Stimulated activated CD8-positive, alpha-beta memory T cell treated with anti-CD3 and anti-CD28 coated beads, Interleukin-7, amount 100 ng/mL, for 1 hour (primary cell): ENCODE measurements around the gene CD2.
A peak's percentile ranks its signal among the peaks of the same experiment; 100 is the strongest.
"Not testable (repeated sequence)": the region's sequence is repeated elsewhere in the genome, so short reads cannot be mapped to it uniquely, and the experiment has no call there.

Experiments
- DNase-seq, 2 donors: peaks; one replicate each; pipeline ENCODE4 v3.0.0-alpha.2; 2020; ENCODE audit warnings: low read depth in 2 of 2

Gene CD2

DNA sequence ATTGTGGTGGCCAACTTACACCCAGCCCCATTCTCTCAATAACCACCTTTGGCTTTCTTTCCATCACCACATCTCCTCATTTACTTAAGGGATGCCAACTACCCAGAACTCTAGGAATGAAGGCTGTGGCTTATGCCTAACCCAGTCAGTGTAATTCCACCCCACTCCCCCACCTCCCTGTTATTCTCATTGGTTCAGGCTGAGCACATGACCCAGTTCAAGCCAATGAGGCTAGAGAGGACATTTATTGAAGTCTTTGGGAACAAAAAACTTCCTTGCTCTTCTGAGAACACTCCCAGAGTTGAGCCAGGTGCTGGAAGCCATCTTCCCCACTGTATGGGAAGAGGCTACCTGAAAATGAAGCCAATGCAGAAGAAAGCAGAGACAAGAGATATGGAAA, 22.8 kb upstream of the CD2 start:
- no peak for DNase-seq

DNA sequence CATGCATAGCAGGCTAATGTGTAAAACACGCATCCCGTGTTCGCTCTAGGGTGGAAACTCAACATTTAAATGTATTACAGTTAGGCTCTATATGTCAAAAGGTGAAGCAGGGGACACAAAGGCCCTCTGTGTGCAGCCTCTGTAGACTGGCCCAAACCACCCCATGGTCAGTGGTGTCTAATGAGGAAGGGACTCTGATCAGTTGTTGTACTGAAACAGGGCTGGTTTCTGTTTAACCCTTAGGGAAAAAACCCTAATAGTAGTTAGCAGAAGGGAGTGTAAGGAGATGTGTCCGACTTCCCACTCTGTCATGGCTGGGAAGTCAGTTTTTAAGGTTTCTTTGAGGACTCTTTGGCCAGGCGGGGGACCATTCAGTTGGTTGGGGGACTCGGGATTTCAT, 21.5 kb upstream of the CD2 start:
- DNase-seq = no peak

DNA sequence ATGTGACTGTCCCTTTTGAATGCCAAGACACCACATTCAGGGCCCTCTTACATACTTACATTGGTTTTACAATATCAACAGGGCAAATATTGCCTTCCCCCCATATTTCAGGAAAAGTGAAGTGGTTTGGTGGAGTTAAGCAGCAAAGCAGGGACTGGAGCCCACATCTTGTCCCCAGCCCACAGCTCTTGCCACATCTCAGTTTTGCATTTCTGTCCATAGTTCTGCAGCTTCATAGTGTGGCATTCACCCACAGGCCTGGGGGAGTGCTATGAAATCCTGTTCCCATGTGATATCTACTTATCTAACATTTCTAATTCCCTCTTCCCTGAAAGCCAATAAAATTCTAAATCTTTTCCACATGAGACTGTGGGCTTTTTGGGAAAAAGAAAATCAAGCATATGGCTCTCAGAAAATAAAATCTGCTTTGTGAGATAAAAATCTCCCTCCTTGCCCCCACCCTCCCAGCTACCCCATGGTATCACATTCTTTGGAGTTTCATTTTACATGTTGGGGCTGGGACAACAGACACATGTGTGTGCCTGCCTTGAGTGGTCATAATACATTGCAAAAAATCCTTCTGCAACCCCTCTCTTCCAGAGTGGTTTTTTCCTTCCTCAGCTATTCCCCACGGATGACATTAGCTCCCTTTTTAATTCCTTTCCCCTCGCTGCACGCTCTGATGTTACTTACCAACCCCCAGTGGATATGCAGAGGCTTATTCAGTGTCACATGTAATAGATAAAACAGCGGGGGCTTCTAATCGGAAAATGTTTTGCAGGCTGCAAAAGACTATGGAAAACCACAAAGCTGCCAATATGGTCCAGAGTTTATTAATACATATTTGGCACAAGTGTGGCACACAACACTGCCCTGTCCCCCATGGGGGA, 20.5 kb upstream of the CD2 start:
- DNase-seq = no peak

DNA sequence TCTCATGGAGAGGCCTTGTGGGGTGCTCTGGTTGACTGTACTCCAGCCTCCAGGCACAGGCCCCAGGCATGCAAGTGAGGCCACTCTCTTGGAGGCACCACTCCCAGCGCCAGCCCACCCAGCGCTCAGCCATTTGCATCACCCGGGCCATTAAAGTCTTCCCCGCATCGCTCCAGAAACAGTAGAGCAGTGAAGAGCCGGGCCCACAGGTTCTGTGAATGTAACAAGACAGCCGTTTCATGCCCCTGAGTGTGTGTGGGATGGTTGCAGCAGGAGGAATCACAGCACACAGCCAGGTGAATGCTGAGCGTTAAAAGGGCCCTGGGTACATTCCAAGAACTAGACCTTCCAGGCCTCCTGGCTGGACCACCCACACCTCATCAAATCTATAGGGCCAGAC, 19.0 kb upstream of the CD2 start:
- no peak for DNase-seq

DNA sequence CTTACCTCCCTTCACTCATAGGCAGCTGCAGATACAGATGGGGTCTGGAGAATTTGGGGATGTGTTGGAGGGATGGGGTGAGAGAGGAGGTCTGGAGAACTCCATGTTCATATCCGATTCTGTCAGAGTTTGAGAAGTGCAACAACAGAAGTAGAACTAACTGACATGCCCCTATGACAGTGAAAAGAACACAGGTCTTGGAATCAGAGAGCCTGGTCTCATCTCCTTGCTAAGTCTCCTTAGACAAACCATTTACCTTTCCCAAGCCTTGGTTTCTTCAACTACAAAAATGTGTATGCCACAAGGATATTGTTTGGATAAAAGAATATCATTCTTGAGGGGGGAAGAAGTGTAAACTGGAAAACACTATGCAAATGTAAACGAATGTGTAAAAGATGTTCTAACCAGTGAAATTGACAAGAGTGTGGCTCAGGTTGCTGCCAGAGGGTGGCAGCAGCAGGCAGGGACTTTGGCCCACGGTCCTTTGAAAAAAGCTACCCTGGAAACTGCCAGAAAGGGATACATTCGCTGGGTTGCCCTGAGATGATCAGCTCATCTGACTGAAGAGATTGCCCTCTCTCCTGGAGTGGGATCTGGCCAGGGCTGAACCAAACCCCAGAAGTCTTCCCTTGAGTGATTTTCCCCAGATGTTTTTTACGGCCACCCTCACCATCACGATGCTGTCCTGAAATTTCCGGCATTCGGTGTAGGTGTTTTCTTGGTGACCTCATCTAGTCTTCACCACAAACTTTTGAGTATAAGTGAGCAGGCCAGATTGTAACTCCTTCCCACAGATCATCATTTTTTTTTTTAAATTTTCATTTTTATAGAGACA, 17.0 kb upstream of the CD2 start:
- peak; percentile 49 to 51 for DNase-seq

DNA sequence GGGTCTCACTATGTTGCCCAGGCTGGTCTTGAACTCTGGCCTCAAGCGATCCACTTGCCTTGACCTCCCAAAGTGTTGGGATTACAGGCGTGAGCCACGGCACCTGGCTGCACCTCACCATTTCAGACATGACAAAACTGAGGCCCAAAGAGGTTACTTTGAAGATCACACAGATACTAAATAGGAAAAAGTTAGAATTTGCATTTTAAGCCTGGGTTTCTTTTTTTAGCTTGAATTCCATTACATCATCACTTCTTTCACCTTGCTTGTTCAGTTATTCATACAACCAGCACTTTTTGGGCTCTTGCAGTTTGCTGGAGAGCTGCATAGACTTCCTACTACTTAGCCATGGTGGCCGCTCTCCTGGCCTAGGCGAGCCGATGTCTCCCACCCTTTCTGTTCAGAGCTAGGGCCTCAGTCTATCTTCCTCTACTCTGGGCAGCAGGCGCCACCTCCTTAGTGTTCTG, 16.3 kb upstream of the CD2 start:
- DNase-seq = no peak

DNA sequence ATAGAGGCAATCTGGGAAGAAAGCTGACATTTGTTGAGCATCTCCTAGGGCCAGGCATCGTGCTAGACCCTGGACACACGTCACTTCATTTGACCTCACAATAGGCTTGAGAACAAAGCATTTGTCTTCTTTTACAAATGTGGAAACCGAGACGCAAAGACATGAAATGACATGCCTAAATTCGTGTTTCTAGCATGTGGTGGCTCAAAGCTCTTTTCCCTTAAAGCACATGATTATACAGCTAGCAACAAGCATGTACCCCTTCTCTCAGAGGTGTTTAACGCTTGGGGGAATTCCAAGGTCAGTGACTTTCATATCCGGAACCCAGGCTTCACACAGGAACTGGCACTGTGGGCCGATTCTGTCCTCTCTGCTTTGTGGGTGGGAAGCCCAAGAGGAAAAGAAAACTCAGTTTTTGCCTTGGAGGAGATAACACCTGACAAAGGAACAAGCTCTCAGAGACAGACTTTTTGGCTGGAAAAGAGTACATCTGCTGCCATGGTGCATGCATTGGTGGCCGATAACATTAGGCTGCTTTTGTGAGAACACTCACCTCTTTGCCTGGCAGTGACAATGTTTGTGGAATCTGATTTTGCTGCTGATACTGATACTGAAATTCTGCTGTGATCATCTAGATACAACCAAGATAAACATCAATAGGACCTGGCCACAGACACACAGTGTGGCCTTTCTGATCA, 15.4 kb upstream of the CD2 start:
- peak; percentile 25 to 32 for DNase-seq

DNA sequence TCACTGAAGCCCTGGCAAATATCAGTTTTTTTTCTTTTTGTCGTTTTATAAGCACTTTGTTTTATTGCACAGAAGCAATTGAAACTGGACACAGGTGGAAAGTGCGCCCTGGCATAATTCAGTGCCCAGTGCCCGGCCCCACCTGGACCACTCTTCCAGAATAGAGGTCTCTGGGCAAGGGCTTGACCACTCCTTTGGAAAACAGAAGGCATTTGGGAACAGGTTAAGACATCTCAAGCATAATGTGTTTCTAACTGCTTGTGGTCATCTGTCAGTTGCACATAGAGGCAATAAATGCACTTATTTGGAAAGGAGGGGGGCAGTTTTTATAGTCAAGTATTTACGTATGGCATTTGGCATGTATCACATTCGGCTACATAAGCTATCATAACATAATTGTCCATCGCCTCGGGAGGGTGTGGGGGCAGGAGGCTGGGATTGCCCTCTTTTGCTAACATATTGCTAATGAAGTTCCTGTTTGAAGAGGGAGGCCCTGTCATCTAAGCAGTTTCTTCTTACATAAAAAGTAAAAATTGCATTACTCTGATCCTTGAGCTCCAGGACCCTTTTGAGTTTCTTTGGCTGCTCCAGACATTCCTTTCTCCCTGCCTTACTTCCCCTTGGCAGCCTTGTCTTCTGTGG, 14.7 kb upstream of the CD2 start:
- DNase-seq = no peak

DNA sequence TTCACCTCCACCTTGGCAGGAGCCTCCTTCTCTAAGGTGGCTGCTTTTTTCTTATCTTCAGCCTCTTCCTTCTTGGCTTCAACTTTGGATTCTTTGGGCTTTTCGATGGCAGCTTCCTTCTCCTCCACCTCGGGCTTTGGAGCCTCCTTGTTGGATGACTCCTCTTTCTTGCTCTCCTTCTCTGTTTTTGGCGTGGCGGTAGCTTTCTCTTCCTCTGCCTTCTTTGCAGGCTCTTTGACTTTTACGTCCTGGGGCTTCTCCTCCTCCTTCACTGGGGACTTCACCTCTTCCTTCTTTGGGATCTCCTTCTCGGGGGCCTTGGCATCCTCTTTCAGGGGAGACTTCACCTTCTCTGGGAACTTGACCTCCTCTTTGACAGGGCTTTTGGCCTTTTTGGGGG, 13.9 kb upstream of the CD2 start:
- DNase-seq = no peak

DNA sequence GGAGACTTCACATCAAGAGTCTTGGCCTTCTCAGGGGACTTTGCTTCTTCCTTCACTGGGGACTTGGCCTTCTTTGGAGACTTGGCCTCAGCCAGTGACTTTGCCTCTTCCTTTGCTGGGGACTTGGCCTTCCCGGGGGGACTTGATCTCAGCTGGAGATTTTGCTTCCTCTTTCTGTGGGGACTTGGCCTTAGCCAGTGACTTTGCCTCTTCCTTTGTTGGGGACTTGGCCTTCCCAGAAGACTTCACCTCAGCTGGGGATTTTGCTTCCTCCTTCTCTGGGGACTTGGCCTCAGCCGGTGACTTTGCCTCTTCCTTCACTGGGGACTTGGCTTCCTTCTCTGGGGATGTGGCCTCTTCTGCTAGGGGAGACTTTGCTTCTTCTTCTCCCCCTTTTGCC, 13.5 kb upstream of the CD2 start:
- DNase-seq = no peak

DNA sequence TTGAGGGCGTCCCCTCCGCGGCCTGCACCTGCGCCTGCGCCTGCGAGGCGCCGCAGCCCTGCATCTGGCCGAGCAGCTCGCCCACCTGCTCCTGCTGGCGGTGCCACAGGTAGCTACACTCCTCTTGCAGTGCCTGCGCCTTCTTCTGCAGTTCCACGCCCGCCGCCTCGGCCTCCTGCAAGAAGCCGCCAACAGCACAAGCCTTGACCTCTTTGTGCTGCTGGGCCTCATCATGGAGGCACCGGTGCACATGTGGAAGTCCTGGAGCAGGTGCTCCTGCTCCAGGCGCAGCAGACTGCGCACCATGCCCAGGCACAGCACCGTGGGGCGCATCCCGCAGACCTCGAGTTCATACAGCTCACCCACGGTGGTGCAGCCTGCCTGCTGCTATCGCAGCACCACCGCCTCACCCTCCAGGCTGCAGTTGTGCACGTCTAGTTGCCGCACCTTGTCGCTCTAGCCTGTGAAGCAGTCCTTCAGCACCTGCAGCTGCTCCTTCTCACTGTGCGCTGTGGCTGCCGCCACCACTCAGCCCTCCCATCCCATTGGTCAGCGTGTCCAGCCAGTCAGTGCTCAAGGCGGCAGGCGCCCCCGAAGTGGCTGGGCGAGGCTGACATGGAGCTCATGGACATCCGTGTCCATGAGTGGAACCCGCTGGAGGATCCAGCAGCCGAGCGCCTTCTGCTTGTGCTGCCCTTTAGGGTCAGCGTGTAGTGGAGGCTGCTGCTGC, 12.2 kb upstream of the CD2 start:
- no peak for DNase-seq

DNA sequence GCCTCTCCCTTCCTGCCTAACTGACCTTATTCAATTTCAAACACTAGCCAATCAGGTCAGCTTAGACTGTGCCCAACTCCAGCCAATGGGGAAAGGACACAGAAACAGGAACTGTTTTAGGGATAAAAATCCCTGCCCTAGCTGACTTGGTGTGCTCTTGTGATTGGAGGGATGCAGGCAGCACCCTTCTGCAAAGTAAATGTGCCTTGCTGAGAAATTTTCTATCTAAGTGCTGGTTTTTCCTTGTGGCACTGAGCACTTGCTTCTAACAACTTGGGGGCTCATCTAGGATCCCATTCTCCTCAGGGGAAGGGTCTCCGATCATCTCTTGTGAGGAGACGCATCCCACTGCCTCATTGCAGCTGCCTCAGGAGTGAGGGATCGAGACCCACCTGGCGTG, 10.7 kb upstream of the CD2 start:
- no peak for DNase-seq

DNA sequence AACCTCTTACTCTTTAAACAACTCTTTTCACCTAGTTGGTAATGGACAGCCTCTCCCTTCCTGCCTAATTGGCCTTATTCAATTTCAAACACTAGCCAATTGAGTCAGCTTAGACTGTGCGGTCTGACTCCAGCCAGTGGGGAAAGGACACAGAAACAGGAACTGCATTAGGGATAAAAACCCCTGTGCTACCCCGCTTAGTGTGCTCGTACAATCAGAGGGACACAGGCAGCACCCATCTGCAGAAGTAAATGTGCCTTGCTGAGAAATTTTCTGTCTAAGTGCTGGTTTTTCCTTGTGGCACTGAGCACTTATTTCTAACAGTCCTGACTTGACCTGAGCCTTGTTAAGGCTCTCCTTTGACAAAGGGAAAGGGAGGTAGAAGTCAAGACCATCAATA, 6.0 kb upstream of the CD2 start:
- no peak for DNase-seq

DNA sequence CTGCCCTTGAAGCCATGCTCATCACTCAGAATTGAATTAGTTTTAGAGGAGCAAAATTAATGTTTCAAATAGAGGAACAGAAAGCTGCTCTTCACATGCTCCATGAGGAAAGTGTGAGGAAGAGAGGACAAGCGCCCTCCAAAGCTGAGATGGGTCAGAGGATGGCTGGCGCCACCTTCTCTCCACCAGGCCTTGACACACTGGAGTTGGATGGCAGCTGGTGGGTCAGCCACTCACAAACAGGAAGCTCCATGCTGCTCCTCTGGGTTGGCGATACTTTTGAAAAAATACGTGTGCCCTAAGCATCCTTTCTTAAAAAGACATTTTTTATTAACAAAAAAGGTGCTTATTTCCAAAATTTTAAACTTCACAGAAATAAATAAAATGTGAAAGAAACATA, 3.1 kb upstream of the CD2 start:
- DNase-seq = no peak

DNA sequence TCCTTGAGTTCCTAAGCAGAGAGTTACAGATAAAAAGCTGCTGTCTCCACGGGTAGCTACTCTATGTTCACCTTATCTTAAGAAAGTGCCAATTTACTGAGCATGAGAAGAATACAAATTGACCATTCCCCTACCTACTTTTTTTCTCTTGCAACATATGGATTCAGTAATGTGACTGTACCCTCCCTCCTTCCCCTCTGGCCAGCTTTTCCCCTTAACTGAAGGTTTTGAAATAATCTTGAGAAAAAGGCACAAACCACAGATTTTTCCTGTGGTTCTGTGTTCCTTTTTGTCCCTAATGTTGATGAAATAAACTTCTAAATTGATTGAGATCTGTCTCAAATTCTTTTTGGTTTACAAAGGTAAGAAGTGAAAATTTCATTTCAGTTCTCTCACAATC, 2.6 kb upstream of the CD2 start:
- DNase-seq = no peak

DNA sequence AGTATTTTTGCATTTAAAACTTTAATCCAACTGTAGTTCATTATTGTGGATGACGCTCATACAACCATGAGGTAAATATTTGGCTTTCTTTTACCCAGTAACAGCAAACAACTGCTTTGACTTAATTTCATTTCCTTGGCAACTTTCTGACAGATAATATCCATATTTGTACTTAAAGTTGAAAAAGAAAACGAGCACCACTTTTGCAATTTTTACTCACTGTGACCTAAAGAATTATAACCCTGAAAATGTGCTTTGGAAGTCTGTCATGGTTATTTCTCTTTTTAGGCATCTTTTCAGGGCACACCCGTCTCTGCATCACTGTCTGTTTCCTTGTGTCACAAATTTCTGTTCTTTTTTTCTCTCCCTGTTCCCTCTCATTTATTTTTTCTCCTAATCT, 918 bp upstream of the CD2 start:
- no peak for DNase-seq

DNA sequence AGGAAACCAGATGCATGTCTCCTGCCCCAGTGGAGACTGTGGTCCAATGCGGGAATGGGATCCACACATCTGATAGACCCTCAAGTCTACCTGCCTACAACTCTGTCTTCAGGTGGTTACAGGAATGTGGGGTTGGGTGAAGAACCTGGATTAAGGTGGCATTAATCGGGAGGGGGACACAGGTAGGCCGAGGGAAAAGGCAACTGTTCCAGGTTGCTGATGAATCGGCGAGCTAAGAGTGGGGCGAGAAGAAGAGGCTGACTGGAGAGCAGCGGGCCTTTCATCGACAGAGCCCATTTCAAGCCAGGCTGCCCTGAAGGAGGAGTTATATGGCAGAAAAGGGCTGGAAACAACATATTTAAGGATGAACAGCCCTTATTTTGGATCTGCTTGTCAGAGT, 836 bp downstream of the CD2 start:
- DNase-seq = no peak

DNA sequence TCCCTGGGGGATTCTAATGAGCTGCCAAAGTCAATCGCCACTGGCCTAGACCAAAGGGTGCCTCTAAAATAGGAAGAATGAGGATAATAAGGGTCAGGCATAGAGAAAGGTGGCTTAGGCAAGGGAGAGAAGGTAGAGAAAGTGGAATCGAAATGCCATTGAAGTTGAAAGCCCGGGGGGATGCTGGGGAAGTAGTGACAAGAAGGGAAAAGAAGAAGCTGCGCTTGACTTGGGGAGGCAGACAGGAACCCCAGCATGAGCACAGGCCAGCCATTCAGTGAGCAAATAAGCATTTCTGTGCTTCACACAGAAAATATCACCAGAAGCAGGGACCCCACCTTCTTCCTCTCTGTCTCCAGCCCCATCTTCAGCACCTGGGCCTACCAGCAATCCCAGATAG, 1.5 kb downstream of the CD2 start:
- DNase-seq = no peak

DNA sequence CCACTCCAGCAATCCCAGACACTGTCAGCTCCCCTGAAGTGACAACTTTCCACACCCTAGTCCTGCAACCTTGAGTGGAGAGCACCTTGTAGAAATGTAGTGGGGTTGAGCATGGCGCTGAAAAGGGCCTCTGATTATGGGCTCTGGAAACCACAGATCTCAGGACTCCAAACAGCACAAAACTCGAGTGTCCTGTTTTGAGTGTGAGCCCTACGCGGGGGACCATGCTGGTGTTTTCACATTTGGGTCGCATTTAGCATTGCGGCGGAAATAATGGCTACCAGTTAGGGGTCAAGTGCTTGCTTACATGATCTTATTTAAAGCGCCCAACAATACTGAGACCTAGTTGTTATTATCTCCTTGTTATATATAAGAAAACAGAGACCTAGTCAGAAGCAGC, 1.9 kb downstream of the CD2 start:
- not testable (repeated sequence) for DNase-seq

DNA sequence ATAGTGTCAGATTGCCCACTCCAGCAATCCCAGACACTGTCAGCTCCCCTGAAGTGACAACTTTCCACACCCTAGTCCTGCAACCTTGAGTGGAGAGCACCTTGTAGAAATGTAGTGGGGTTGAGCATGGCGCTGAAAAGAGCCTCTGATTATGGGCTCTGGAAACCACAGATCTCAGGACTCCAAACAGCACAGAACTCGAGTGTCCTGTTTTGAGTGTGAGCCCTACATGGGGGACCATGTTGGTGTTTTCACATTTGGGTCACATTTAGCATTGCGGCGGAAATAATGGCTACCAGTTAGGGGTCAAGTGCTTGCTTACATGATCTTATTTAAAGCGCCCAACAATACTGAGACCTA, 4.2 kb downstream of the CD2 start:
- not testable (repeated sequence) for DNase-seq

DNA sequence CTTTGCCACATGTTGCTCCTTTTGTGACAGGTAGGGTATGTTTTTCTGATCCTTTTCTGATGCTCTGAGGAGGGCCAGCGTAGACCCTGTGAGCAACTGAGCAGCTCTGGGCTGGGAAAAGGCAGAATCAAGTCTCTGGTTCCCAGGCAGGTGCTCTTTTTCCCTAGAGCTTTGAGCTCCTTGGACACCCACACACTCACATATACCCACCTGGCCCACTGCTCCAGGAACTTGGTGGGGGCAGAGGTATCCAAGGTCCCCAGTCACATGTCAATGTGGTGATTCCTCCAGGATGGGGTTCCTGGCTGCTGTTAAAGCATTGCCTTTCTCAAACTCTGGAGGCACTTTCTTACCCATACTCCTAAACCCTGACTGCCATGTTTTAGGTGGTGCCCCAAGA, 5.4 kb downstream of the CD2 start:
- no peak for DNase-seq
